ENCODE results near the gene TTLL10.
A peak's percentile ranks its signal among the peaks of the same experiment; 100 is the strongest.

Gene TTLL10, protein sequence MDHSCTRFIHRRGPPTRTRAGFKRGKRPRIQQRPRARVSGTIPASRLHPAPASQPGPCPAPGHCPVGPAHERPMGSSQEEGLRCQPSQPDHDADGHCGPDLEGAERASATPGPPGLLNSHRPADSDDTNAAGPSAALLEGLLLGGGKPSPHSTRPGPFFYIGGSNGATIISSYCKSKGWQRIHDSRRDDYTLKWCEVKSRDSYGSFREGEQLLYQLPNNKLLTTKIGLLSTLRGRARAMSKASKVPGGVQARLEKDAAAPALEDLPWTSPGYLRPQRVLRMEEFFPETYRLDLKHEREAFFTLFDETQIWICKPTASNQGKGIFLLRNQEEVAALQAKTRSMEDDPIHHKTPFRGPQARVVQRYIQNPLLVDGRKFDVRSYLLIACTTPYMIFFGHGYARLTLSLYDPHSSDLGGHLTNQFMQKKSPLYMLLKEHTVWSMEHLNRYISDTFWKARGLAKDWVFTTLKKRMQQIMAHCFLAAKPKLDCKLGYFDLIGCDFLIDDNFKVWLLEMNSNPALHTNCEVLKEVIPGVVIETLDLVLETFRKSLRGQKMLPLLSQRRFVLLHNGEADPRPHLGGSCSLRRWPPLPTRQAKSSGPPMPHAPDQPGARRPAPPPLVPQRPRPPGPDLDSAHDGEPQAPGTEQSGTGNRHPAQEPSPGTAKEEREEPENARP

DNA sequence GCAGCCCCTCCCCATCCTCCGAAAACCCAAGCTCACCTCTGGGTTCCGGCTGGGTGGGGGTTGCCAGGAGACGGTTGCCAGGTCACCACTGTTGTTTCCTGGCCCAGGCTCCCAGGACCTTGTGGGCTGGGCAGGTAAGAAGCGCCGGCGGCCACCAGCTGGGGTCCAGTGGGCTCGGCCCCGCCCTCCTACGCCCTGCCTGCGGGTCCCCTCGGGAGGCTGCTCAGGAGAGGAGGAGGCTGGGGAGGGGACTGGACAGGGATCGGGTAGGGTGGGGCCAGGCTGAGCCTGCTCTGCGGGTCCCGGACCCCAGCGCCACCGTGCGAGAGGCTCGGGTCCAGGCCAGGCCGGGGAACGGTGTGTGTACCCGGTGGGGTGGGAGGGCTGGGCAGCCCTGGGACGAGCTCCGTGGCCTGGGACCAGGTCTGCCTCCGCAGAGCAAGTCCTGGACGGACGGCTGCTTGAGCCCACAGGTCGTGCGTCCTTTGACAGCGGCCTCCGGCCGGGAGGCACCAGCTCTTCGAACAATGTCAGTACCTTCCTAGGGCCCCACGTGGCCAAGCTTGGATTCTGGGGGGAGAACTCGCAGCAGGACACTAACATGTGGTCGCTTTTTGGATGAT, at the start of gene TTLL10:
TTLL10 (plus strand) TSS at position 88 of the 623 bp plus-strand sequence. CDS start 5,336 bp downstream, outside the sequence.
- peak in 1 of 2 donors; percentile 42 for DNase-seq

DNA sequence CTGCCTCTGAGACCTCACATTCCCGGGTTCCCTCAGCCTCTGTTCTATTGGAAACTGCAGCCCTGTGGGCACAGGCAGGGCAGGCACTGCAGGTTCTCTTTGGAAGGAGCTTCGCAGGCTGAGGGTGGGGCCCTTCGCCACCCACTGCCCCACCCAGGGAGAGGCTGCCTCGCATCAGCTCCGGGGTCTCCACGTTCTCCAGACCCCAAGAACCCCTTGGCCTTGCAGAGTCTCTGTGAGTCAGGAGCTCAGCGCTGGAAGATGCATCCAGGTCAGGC, 49.2 kb upstream of the TTLL10 start:
- no peak for DNase-seq

DNA sequence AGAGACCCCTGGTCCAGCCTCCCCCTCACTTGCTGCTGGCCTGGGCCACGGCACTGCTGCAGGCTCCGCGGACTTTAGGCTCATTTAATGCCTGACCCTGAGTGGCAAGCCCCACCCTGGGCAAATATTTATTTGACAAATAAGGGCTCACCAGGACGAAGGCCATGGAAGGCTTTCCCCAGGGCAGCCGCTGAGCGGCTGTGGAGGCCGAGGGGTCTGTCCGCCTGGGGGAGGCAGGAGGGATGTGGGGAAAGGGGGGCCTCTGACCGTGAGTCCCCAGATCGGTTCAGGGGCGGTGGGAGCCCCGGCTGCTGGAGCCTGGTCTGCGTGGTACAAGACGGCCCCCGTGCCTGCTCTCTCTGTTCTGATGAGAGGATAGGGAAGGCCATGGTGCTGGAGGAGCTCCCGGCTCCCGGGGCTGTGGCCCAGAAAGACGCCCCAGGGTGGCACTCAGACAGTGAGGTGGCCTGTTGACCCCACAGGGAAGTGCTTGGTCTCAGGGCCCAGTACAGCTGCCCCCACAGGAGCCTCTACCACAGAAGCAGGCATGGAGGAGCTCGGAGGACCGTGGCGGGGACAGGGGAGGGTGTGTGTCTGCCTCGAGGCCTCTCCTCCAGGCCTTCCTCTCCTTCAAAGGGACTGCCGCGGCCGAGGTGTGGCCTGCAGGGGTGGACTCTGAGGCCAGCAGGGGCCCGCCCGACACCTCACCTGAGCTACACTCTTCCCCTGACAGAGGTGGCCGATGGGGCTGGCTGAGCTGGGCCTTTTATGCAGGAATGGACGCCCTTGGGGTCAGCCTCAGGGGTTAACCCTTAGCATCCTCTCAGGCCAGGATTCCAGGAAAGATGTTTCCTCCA, 48.7 kb upstream of the TTLL10 start:
- no peak for DNase-seq

DNA sequence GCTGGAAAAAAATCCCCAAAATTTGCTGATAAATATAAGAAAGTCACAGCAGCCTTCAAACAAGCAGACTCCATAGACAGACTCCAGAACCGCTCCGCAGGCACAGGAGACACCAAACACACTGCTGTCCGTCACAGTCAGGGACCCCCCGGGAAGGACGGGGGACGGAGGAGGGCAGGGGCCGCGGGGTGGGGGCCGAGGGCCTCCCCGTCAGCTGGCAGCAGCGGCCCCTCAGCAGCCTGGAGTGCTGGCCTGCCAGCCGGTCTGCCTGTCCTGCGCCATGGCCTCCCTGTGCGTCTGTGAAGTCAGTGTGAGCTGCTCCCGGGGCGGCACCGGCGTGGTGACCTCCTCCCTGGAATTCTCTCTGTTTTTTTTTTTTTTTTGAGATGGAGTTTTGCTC, 47.7 kb upstream of the TTLL10 start:
- DNase-seq = no peak

DNA sequence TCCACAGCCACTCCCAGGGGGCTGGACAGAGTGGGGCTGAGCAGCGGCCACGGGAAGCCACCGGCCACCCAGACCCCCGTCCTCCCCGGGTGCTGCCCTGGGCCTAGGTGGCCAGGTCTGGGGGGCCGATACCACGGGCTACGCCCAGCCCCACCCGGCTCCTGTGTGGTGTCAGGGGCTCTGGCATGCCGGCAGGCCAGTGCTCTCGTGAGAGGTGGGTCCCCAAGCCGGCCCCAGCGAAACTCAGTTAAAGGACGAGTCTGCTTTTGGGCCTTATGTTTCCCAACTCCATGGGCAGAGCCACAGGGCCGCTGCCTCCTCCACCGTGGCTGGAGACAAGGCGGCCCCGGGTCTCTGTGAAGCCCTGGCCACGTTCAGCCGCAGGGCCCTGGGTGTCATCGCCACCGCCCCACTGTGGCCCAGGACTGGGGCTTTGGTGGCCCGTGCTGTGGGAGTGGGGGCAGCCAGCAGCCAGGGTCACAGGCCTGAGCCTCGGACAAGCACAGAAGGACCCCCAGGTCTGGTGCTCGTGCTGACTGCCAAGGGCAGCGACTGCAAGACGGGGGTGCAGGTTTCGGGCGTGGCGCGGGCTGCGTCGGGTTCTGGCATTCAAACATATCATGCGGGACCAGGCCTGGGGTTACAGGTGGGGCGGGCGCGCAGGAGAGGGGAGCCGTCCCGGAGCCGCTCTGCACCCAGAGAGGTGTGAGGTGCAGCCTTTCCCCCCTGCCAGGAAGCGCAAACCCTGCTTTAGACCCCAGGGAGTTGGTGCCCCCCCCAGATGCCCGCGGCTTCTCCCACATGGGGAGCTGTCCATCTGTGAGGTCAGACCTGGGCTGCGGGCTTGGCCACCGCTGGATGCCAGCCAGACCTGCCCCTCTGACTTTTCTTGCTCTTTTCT, 45.9 kb upstream of the TTLL10 start:
- no peak for DNase-seq

DNA sequence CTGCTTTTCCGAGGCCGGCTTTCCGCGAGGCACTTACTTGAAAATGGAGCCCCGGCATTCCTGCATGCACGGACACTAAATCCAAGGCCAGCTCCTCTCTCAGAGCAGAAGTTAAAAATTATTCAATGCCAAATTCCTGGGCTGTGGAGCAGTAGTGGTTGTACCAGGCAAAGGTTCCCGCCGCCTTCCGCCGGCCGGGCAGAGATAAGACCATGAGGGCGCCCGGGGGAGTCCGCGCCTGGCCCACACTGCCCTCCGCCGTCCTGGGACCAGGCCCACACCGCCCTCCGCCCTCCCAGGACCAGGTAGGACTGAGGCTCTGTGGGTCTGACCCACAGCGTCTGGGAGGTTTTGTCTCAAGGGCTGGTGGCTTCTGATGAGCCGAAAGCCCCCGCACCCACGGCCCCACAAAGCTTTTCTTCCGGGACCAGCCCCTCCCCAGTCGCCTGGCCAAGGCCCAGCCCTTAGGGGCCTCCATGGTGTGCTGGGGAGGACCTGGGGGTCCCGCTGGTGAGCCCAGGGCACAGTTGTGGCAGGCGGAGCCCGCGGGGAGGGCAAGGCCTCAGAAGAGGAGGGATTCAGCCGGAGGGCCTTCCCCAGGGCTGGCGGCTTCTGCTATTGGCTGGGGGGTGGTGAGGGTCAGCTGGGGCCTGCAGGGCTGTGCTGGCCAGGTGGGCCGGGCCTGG, 45.1 kb upstream of the TTLL10 start:
- DNase-seq = no peak

DNA sequence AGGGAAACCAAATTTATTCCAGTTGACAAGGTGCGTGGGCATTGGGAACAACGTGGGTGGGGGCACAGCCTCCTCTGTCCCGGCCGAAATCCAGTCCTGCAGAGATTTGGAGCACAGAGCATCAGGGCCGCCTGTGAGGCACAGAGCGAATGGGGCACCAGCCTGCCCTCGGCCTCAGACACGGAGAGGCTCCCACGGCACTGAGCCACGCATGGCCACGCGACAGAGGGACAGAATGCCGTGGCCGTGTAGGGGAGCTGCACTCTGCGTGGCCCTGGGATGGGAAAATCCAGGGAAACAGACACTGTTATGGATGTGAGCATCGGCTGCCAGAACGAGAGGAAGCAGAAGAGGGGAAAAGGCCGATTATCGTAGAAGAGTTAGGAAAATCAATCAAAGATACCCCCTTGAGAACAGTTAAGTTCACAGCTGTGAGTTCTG, 44.3 kb upstream of the TTLL10 start:
- no peak for DNase-seq

DNA sequence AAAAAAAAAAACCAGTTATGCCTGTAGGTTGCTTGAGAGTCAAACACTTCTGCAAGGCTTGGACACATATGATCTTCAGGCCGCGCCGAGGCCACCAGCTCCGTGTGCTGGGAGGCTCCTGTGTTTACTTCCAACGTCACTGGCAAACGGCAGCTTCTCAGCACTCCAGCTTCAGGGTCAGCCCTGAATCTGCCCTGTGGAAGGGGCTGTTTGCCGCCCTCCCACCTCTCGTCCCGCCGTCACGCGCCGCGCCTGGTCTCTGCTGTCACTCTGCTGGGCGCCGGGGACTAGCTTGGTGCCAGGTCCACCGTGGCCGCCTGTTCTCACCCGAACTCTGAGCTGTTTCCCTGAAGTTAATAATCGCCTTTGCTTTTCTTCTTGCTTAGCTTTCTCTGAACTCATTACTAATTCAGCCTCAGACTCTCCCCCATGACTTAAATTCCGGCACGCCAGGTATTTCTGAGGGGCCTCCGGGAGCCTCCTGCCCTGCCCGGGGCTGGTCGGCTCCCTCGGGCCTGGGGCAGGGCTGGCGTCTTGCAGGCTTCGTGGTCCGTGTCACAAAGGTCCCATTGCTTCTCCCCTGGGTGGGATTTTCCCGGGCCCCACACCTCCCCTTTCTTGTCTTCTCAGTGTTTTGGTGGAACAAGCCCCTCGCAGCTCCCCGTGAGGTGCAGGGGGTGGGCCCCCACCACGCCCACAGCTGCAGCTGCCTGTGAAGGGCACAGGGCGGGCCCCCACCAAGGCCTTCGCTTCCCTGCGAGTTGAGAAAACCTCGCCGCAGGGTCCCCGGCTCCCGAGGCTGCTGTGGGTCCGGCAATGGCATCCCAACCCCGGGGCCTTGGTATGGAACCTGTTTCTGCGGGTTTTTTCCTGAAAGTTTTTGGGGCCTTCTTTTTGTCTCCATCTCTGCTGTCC, 43.2 kb upstream of the TTLL10 start:
- DNase-seq = no peak

DNA sequence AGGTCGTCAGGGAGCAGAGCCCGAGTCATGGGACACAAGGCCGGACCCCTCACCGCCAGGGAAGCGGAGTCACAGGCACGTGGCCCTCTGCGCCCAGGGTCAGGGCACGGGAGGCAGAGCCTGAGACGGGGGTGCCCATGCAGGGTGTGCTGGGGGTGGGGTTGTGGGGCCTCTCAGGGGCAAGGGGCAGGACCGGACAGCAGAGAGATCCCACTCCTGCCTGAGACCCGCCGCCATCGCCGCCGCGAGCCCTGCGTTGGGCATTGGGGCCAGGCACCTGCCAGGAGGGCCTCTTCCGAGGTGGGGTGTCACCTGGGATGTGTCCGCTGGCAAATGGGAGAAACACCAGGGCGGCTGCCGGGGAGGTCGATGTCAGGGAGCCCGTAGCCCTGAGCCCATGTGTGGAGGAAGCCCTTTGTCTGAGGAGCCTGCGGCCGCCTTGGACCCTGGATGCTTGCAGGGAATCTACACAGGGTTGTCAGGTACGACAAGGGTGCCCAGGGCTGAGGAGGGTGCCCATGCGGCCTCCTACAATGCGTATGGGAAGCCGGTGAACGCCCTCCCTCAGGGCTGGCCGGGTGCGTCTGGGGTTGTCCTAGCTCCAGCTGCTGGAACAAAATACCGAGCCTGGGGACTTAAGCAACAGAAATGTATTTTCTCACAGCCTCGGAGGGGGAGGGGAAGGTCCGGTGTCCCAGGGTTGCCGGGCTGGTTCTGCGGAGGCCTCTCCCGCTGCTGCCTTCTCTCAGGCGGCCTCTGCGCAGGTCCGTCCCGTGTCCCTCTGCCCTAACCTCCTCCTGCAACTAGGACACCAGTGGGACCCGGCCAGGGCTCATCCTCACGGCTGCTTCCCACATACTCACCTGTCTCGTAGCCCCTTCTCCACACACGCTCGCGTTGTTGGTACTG, 41.4 kb upstream of the TTLL10 start:
- no peak for DNase-seq

DNA sequence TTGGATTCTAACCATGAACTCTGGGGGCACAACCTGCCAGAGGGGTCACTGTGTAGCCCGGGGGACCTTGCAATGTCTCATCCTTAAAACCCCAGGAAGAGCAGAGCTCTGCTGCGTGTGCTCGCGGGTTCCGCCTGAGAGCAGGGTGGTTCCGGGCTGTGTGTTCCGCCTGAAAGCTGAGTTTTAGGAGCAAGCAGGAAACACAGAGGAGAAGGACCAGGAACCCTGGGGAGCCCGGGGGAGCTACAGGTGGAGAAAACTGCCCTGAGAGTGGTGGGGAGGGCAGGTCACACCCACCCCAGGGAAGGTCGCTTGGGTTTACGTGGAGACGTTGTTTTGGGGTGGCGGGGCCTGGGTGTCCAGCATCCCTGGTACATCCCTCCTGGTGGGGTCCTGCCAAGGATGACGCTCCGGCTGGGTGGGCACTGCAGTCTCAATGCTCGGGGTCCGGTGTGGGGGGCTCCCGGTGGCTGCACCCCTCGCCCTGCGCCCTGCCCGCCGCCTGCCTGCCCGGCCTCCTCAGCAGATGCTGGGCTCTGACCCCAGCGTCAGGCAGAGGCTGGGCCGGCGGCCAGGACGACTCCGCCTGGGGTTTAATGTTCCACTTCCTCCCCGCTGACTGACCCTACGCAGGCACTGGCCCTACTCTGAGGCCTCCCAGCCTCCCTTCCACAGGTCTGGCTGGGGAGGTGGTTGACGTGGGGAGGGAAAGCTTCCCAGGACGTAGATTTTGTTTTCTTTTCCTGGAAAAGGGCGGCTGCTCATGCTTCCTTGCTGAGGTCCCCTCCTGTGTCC, 40.5 kb upstream of the TTLL10 start:
- no peak for DNase-seq

DNA sequence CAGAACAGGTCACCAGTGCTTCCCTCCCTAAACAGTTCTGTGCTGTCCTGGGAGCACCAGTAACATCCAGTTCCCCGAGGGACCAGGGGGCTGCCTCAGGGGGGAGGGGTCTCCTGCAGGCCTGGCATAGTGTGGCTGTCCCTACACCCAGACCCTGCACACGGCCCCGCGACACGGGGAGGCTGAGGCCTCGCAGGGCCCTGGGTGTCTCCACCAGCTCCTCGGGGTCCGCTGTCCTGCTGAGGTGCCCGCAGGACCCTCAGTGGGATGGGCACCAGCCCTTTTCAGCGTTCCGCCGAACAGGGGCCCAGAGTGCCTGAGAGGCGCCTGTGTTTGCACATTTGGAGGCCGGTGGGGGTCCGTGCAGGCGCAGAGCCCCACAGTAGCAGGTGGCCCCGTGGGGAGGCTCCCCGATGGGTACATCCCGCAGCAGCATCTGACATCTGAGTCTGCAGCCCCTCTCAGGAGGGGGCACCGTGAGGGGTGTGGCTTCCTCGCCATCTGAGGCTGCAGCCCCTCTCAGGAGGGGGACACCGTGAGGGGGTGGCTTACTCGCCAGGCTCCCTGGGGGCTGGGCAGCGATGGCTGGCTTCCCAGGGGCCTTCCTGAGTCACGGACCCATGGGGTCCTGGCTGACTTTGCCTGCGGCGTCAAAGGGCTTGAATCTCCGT, 39.2 kb upstream of the TTLL10 start:
- no peak for DNase-seq

DNA sequence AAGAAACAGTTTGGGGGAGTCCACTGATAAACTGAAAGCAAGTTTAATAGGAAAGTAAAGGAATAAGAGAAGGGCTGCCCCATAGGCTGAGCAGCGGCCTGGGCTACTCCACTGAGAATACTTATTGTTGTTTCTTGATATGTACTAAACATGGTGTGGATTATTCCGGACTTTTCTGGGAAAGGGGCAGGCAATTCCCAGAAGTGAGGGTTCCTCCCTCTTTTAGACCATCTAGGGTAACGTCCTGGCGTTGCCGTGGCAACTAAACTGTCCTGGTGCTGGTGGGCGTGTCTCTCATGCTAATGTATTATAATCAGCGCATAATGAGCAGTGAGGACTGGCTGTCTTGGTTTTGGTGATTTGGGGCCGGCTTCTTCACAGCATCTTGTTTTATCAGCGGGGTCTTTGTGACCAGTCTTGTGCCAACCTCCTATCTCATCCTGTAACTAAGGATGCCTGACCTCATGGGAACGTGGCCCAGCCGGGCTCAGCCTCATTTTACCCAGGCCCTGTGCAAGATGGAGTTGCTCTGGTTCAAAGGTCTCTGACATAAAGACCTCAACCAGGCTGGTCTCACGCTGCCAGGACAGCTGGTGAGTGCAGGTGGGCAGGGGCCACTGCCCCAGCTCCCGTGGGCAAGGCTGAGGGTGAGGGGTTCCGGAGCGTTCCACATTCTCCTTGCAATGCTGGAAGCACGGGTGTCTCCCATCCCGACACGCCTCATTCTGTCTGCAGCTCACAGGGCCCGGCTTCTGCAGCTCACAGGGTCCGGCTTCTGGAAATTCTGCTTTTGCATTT, 38.1 kb upstream of the TTLL10 start:
- no peak for DNase-seq

DNA sequence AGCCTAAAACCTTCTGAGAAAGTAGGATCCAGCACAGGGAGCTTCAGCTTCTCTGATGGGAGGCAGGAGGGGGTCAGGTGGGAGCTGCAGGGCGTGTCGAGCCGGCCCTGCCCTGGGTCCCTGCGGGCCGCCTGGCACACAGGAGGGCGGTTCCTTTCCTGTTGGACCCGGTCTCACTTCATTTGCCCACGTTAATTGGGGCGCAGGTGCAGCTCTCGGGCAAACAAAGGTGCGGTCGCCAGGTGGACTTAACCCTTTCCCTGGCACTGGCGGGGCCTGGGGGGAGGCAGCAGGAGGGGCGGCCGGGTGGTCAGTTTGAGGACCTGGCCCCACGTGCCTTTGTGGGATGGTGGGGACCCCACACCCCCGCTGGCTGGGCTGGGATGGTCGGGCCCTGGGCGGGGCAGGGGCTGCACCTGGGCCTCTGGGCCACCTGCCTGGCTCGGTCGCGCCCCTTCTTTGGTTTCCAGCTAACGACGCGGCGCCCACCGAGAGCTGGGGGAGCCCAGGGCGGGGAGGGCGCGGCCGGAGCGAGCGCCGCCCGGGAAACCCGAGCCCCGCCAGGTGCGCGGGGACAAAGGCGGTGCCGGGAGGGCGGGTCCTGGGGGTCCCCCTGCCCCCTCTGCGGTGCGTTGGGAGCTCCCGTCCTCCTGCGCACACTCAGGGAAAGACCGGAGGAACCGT, 37.0 kb upstream of the TTLL10 start:
- DNase-seq = no peak

DNA sequence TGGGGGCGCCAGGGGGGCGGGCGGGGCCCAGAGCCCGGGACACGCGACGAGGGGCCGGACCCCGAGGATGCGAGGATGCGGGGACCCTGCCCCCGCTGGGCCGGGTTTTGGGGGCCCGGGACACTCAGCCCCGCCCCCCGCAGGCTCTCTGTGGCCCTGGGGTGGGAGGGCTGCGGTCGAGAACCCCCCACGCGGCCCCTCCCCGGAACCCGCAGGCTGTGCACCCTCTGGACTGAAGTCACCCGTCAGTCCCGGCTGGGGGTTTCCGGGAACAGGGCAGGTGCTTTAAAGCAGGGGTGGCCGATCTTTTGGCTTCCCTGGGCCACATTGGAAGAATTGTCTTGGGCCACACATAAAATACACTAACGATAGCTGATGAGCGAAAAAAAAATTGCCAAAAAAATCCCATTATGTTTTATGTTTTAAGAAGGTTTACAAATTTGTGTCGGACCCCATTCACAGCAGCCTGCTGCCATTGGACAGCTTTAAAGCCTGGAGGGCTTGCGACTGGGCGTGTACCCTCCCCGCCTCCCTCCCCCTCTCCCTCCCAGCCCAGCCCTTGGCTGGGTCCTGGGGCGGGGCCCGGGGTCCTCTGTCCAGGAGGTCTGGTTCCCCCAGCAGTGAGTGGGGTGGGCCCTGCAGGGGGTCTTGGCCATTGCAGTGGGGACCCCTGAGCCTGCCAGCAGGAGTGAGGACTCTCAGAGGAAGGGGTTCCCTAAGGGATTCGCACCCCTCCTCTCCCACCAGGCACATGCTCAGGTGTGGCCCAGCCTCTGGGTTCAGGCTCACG, 36.2 kb upstream of the TTLL10 start:
- DNase-seq = peak; percentile 68 to 81

DNA sequence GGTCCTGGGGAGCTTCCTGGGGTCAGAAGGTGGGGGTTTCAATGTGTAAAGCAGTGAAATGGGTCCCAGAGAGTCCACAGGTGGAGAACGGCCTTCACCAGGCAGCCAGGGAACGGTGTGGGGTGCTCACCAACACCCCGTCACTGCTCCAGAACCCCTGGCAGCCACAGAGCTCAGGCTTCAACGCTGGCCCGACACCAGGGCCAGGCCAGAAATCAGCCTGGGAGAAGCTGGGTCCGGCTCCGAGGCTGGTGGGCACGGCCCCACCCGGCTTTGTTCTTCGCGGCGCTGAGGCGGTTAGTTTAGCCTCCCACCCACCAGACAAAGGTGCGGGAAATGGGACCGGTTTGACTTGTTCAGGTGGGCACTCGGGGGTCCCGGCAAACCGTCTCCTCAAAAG, 33.0 kb upstream of the TTLL10 start:
- DNase-seq = no peak

All from activated CD4-positive, alpha-beta T cell treated with anti-CD3 and anti-CD28 coated beads for 4 hours (primary cell).